ENCODE measurements around the gene ZXDC.

Gene ZXDC

GRCh38 chr3:126501054-126501453 is 25.4 kb upstream of the ZXDC start:
- TF ChIP-seq CTCF (IDR thresholded peaks at IDR 0.05; ENCODE audit: low read depth, low read length): no peak
- no peak overlapping the region for H3K4me3 ChIP-seq (ENCODE audit: low read depth, low read length)

- no peak overlapping the region for H3K4me3 ChIP-seq (ENCODE audit: low read depth, low read length)
- TF ChIP-seq CTCF (IDR thresholded peaks at IDR 0.05; ENCODE audit: low read depth, low read length): no peak
Measured at GRCh38 chr3:126500016-126500415, 24.3 kb upstream of the ZXDC start.

- no peak overlapping the region for H3K4me3 ChIP-seq (ENCODE audit: low read depth, low read length)
- no peak for TF ChIP-seq CTCF (IDR thresholded peaks at IDR 0.05; ENCODE audit: low read depth, low read length)
Measured at GRCh38 chr3:126499401-126499800, 23.7 kb upstream of the ZXDC start.

- H3K4me3 ChIP-seq (ENCODE audit: low read depth, low read length): no peak overlapping the region
- TF ChIP-seq CTCF (IDR thresholded peaks at IDR 0.05; ENCODE audit: low read depth, low read length): no peak
Measured at GRCh38 chr3:126498929-126499328, 23.2 kb upstream of the ZXDC start.

- no peak for TF ChIP-seq CTCF (IDR thresholded peaks at IDR 0.05; ENCODE audit: low read depth, low read length)
Measured at GRCh38 chr3:126498461-126498860, 22.8 kb upstream of the ZXDC start.

GRCh38 chr3:126497956-126498355 is 22.3 kb upstream of the ZXDC start:
- no peak for TF ChIP-seq CTCF (IDR thresholded peaks at IDR 0.05; ENCODE audit: low read depth, low read length)
- H3K4me3 ChIP-seq (ENCODE audit: low read depth, low read length): no peak overlapping the region

More at GRCh38 chr3:126498461-126498860, 22.8 kb upstream of the ZXDC start:
- no peak overlapping the region for H3K4me3 ChIP-seq (ENCODE audit: low read depth, low read length)

GRCh38 chr3:126496894-126497850 is 21.5 kb upstream of the ZXDC start:
- no peak overlapping the region for H3K4me3 ChIP-seq (ENCODE audit: low read depth, low read length)
- TF ChIP-seq CTCF (IDR thresholded peaks at IDR 0.05; ENCODE audit: low read depth, low read length): no peak

All from WI38 (cell line).